AG04450 (cell line): ENCODE measurements around the gene EVI5L. TPM values are rescaled to one million over a fixed set of nuclear protein-coding genes. Genes with fewer than 3 reads are reported as not detected.

Source experiments
- CTCF ChIA-PET: fragments of 300-600, 350-600 bp; formaldehyde crosslinking; extraction: SDS; loops from one replicate; lab custom pipeline; 2022; ENCODE audit warnings: antibody characterized with exemption, inconsistent platforms; lab: Charles Lee
- POLR2A ChIA-PET: fragments of 350-600 bp; formaldehyde crosslinking; extraction: SDS; loops from one replicate; lab custom pipeline; 2021; ENCODE audit warnings: antibody characterized with exemption, inconsistent platforms; lab: Yijun Ruan, JAX
- DNase-seq: peaks from one replicate; pipeline ENCODE4 v3.0.0-alpha.2; 2011; ENCODE audit warnings: low read depth, low spot score
- H3K27ac ChIP-seq: one replicate; pipeline ENCODE4 v1.5.1; 2012; ENCODE audit warnings: low read depth, low read length, control low read depth
- H3K27me3 ChIP-seq: one replicate; pipeline ENCODE4 v1.6.0; 2012; ENCODE audit warnings: low read length; ENCODE audit not compliant: control insufficient read depth, insufficient read depth
- H3K4me3 ChIP-seq: 2 replicates; pipeline ENCODE4 v1.5.1; 2011; ENCODE audit warnings: mild to moderate bottlenecking, low read depth, low read length, control low read depth
- H3K9me3 ChIP-seq: 2 replicates; pipeline ENCODE4 v1.5.1; 2012; ENCODE audit warnings: low read length; ENCODE audit not compliant: control insufficient read depth, insufficient read depth
- polyA plus RNA-seq: library from polyadenylated mRNA; depleted of rRNA; stranded (reverse); fragments of >200 nt; gene quantifications from 2 replicates; pipeline ENCODE4 v1.2.3, GENCODE V29; 2011
- TF ChIP-seq, protein P1 (sequence below): IDR thresholded peaks from 2 replicates; pipeline ENCODE4 v1.5.1; 2011; ENCODE audit warnings: low read depth, low read length, control low read depth, inconsistent platforms

EVI5L gene
- polyA plus RNA-seq, 1 experiment: 6.7 TPM

DNA sequence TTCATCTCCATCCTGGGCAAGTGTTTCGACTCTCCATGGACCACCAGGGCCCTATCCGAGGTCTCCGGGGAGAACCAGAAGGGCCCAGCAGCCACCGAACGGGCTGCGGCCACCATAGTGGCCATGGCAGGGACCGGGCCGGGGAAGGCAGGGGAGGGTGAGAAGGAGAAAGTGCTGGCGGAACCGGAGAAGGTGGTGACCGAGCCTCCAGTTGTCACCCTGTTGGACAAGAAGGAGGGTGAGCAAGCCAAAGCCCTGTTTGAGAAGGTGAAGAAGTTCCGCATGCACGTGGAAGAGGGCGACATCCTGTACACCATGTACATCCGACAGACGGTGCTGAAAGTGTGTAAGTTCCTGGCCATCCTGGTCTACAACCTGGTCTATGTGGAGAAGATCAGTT is 68.9 kb downstream of the EVI5L start:
- Histone ChIP-seq H3K4me3 (no peak overlapping the region), H3K27me3 (no peaks in the 10 kb centered on the region), H3K9me3 (no peaks in the 10 kb centered on the region; the same call in 1 of the 2 replicates), H3K27ac (no peak overlapping the region)
- ChIA-PET CTCF (no interaction called here), POLR2A (no interaction called here)
- TF ChIP-seq, protein P1, sequence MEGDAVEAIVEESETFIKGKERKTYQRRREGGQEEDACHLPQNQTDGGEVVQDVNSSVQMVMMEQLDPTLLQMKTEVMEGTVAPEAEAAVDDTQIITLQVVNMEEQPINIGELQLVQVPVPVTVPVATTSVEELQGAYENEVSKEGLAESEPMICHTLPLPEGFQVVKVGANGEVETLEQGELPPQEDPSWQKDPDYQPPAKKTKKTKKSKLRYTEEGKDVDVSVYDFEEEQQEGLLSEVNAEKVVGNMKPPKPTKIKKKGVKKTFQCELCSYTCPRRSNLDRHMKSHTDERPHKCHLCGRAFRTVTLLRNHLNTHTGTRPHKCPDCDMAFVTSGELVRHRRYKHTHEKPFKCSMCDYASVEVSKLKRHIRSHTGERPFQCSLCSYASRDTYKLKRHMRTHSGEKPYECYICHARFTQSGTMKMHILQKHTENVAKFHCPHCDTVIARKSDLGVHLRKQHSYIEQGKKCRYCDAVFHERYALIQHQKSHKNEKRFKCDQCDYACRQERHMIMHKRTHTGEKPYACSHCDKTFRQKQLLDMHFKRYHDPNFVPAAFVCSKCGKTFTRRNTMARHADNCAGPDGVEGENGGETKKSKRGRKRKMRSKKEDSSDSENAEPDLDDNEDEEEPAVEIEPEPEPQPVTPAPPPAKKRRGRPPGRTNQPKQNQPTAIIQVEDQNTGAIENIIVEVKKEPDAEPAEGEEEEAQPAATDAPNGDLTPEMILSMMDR: no peak
- DNase-seq: no peak

DNA sequence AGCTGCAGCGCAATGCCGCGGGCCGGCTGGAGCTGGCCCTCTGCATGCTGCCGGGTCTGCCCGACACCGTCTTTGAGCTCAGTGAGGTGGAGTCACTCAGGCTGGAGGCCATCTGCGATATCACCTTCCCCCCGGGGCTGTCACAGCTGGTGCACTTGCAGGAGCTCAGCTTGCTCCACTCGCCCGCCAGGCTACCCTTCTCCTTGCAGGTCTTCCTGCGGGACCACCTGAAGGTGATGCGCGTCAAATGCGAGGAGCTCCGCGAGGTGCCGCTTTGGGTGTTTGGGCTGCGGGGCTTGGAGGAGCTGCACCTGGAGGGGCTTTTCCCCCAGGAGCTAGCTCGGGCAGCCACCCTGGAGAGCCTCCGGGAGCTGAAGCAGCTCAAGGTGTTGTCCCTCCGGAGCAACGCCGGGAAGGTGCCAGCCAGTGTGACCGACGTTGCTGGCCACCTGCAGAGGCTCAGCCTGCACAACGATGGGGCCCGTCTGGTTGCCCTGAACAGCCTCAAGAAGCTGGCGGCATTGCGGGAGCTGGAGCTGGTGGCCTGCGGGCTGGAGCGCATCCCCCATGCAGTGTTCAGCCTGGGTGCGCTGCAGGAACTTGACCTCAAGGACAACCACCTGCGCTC is 69.8 kb downstream of the EVI5L start:
- H3K9me3 ChIP-seq: no peaks in the 10 kb centered on the region; the same call in 1 of the 2 replicates
- no peak for DNase-seq
- H3K27me3 ChIP-seq: no peaks in the 10 kb centered on the region
- no peak overlapping the region for H3K27ac ChIP-seq
- no peak overlapping the region for H3K4me3 ChIP-seq
- POLR2A ChIA-PET: interaction anchor here (1.1 kb wide), 1 partner anchor 12 kb away, joined by 4 read pairs; the partner anchor contains the start of gene LRRC8E
- TF ChIP-seq, protein P1: no peak
- CTCF ChIA-PET: interaction anchor here (1.4 kb wide), 1 partner anchor 19 kb away, joined by 5 read pairs; no protein-coding TSS in a partner anchor

DNA sequence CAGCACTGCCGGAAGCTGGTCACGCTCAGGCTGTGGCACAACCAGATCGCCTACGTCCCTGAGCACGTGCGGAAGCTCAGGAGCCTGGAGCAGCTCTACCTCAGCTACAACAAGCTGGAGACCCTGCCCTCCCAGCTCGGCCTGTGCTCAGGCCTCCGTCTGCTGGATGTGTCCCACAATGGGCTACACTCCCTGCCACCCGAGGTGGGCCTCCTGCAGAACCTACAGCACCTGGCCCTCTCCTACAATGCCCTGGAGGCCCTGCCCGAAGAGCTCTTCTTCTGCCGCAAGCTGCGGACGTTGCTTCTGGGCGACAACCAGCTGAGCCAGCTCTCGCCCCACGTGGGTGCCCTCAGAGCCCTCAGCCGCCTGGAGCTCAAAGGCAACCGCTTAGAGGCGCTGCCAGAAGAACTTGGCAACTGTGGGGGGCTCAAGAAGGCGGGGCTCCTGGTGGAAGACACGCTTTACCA is 70.4 kb downstream of the EVI5L start:
- TF ChIP-seq, protein P1: no peak
- Histone ChIP-seq H3K9me3 (no peaks in the 10 kb centered on the region; the same call in 1 of the 2 replicates), H3K27ac (no peak overlapping the region), H3K4me3 (no peak overlapping the region), H3K27me3 (no peaks in the 10 kb centered on the region)
- DNase-seq: no peak
- ChIA-PET POLR2A (interaction anchor here (1.1 to 1.4 kb wide), 2 partner anchors 12 to 20 kb away, joined by 4 to 6 read pairs; partner anchors contain the start of genes LRRC8E and SNAPC2), CTCF (interaction anchor here (1.4 to 1.6 kb wide), 2 partner anchors 17 to 18 kb away, joined by 5 to 6 read pairs; no protein-coding TSS in a partner anchor)

DNA sequence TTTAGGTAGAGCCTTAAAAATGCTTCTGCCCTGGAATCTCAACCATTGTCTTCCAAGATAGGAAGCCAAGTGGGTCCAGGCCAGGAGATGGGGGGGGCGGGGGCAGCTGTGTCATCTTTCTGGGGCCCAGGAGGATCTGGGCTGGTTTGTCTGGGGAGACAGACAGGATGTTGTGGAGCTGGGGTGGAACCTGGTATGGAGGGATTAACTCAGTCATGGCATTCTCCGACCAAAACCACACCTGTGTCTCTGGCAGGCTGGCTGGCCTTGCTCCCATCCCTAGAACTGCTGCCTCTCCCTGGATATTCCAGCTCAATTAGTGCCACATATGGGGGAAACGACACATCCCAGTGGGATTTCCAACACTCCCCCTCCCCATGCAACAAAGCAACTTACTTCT is 70.9 kb downstream of the EVI5L start:
- DNase-seq: no peak
- H3K9me3 ChIP-seq: no peaks in the 10 kb centered on the region
- no peaks in the 10 kb centered on the region for H3K27me3 ChIP-seq
- TF ChIP-seq, protein P1: no peak
- no peak overlapping the region for H3K4me3 ChIP-seq
- H3K27ac ChIP-seq: no peak overlapping the region
- ChIA-PET POLR2A (interaction anchor here (1.1 to 1.4 kb wide), 2 partner anchors 13 to 20 kb away, joined by 4 to 6 read pairs; partner anchors contain the start of genes LRRC8E and SNAPC2), CTCF (interaction anchor here (0.6 to 1.9 kb wide), 5 partner anchors 17 to 251 kb away, joined by 3 to 6 read pairs (median 5); partner anchors contain the start of gene TIMM44)

DNA sequence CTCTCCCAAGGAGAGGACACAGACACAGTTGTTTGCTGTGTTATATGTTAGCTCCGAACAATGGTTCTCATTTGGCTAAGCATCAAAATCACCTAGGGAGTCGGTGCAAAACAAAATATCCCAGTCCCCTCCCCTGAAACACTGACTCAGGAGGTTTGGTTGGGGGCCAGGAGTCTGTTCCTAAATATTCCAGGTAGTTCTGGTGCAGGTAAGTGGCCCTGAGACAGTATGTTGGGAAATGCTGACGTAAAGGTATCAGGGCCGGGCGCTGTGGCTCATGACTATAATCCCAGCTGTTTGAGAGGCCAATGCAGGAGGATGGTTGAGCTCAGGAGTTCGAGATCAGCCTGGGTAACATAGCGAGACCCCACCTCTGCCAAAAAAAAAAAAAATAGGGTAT is 71.3 kb downstream of the EVI5L start:
- ChIA-PET POLR2A (interaction anchor here (0.7 to 1.4 kb wide), 2 partner anchors 19 to 1997 kb away, joined by 4 to 6 read pairs; partner anchors contain the start of gene SNAPC2), CTCF (interaction anchor here (0.6 to 1.9 kb wide), 6 partner anchors 17 to 476 kb away, joined by 3 to 6 read pairs (median 4); partner anchors contain the start of gene TIMM44)
- Histone ChIP-seq H3K27me3 (no peaks in the 10 kb centered on the region), H3K9me3 (no peaks in the 10 kb centered on the region), H3K4me3 (no peak overlapping the region), H3K27ac (no peak overlapping the region)
- TF ChIP-seq, protein P1: no peak
- DNase-seq: no peak
